NCI-H146 treated with DMSO at 0.1 percent for 48 hours (cell line): ENCODE results near the gene DDX17.

Source experiments
- DNase-seq: peaks from one replicate; lab custom pipeline; 2025; ENCODE audit not compliant: unreplicated experiment; lab: John Stamatoyannopoulos, UW

The DDX17 gene

DNA sequence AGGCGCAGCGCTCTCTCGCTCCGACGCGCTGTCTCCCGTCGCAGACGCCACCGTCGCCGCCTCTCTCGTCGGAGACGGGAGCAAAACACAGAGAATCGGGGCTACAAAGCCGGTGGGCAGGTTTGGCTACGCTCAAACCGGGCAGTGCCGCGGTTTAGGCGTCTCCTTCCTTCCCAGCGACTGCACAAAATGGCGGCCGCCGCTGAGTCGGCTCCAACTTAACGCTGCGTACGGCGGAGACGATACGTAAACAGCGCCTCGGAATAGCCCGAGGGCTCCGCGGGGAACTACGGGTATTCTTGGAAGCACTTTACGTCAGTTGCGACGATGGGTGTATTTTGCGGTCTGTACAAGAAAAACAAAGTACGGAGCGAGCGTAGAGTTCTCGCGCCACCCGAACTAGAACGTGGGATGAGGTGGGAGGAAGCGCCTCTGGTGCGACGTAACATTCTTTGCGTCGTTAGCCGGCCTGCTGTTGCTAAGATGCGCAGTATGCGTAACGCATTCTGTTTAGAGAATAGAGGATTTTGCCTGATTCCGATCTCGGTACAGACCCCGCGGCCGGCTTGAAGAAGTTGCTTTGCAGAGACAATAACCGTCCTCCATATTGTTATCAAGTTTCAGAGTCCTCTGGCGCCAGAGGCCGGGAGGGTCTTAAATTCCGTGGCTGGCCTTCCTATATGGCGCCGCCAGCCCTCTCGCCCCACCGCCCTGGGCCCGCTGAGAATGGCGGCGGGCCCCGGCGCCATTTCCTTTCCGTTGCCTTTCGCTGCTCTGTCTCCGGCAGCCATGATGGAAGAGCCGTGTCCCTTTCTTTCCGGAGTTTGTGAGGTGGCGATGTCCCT lies at the start of gene DDX17:
Gene DDX17 (minus strand): TSS at position 194 of the 845 bp plus-strand sequence.
- peak; percentile 87 for DNase-seq

DNA sequence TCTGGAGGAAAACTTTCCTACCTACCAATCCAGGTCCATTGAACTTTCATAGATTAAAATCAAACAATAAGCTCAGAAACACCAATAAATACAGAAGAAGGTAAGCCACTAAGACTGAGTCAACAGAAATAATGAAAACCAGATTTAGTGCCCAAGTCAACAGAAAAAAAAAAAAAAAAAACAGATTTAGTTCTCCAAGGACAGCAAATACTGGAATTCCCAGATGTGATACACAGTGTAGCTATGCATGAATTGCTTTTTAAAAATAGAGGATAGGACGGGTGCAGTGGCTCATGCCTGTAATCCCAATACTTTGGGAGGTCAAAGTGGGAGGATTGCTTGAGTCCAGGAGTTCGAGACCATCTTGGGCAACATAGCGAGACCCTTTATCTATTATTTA lies 48.2 kb upstream of the DDX17 start:
- no peak for DNase-seq

DNA sequence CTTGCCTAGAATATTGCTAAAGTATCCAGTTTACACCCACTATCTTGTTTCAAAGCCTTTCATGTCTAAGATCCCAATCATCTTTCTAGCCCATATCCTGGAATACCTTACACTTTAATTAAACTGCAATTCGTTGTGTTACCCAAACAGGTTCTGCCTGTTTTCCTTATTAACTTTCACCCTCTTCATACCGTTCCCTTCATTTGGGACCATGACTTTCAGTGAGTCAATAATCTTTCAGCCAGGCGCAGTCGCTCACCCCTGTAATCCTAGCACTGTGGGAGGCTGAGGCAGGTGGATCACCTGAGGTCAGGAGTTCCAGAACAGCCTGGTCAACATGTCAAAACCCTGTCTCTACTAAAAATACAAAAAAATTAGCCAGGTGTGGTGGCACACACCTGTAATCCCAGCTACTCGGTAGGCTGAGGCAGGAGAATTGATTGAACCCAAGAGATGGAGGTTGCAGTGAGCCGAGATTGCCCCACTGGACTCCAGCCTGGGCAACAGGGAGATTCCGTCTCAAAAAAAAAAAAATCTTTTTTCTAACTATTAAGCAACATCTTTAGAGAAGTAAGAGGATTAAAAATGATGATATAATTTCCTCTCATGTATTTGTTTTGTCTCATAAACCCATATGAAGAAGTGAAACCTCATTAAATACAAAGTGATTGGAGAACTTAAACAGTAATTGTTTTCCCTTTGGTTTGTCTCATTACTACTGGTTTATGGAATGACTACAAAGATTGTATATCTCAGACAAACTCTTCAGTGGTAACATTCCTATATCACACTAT lies 43.2 kb upstream of the DDX17 start:
- DNase-seq, result no peak

DNA sequence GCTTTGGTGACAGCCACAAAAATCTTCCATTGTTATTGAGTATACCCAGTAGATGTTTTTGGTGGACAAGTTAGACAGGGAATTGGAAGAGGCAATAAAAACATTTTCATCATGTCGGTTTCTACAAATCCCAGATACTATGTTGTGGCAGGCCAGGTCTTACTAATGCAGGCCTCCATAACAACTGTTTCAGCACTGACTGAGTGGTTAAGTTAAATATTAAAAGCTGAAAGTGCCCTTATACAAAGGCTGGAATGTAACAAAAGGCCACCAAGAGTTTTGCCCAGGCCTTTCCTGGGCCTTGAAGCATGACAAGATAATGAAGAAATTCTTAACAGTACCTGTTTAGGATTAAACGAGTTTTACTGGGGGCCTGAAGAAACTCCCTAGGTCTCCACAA lies 34.6 kb upstream of the DDX17 start:
- DNase-seq, result no peak

DNA sequence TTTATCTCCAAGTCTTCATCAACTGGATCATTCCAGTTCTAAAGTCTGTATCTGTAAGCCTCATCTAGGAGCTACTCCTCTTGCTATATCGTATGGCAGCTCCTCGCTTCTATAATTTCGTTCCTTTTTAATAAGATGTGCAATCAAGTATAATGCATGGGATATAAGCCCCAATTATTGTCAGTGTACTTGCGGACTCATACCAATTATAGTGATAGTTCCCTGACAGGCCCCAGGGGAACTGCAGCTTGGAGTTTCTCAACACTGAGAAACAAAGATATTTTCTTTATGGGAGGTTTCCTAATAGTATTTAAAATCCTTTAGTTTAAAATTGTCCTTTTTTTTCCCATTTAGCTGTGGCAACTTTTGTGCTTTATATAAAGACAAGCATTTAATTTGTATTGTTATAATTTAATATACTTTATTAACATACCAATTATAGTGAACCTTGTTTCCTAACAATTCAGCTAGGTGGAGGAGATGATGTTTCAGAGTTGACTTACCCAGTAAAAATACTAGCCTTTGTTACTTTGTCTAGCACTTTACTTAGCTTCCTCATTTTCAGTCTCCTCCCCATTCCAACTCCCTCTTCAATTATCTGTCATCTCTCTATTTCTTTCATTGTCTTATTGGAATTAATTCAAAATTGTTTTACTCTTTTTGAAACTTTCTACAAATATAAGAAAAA lies 25.3 kb upstream of the DDX17 start:
- DNase-seq, result no peak

DNA sequence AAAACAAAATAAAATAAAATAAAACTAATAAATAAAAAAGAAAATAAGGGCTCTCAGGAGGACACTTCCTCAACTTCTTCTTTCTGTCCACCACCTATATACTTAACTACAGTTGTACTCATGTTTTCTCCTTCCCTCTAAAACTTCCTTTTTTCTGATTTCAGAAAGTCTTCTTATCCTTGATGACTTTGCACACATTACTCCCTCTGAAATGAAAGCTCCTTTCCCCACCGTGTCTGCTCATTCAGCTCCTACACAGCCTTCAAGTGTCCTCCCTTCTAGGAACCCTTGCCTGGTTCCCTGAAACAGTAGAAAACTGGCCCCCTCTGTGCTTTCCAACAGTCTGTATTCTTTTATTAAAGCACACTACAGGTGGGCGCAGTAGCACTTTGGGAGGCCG lies 18.3 kb upstream of the DDX17 start:
- no peak for DNase-seq

DNA sequence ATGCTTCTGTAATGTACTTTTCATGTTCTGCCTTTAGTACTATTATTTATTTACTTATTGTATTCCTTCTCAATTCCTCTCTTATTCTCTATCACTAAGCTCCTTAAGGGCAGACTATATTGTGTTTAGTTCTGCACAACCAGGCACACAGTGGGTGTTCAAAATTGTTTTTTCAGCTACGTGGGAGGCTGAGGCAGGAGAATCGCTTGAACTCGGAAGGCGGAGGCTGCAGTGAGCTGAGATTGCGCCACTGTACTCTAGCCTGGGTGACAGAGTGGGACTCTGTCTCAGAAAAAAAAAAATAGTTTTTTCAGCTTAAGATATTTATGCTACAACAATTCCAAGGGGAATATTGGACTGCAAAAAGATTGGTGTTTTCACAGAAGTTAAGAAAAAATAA lies 17.4 kb upstream of the DDX17 start:
- no peak for DNase-seq

DNA sequence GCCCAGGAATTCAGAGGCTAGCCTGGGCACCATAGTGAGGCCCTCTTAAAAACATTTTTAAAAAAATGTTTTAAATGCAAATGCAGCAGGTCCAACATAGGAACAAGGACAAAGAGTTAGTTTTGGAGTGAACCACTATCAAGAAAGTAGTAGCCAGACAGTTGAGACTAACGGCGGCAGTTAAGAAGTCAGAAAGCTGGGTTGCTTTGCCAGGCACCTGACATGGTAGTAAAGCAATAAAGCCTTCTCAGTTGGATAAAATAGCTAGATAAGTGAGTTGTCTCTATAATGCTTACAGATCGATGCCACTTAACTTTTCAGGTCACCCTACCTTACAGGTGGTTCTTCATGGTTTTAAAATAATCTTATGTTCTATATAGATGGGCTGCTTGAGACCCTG lies 16.9 kb upstream of the DDX17 start:
- DNase-seq, result no peak

DNA sequence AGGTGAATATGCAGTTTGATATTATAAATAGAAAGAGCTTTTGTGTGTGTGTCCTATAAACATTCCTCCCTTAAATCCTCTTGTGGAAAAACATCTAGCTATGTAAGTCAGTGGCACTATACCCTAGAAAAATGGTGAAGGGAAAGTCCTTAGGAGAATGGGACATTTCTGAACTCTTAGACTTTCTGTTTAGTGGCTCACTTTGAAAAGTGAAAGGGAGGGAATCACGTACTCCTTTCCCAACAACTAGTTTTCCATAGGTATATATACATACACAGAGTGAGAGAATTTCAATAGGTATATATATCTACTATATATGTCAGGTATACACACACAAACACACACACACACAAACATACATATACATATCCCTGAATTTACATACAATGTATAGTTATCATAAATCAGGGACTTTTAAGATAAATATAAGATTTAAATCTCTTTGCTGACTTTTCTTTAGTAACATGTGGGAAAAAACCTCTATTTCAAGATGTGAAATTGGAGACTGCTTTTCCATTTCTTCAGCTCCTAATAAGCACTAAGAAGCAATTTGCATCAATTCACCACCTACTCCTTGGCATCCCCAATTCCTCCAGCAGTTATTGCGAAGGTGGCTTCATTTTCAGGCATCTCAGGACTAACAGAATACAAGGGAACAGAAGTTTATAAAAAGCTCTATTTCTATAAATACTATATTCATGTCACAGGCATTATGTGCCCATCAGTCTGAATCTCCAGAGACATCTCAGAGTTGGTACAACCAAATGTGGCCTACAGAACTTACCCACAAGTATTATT lies 13.5 kb upstream of the DDX17 start:
- no peak for DNase-seq

DNA sequence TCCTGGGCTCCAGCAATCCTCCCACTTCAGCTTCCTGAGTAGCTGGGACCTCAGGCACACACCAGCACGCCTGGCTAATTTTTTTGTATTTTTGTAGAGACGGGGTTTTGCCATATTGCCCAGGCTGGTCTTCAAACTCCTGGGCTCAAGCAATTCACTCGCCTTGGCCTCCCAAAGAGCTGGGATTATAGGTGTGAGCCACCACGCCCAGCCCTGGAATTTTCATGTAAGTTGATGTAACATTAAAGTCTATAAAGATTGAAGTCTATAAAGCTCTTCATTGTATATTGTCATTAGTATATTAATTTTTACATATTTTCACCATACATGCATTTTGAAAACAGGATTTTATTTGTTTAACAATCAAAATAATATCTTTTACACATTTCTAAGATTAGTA lies 12.5 kb upstream of the DDX17 start:
- DNase-seq, result no peak

DNA sequence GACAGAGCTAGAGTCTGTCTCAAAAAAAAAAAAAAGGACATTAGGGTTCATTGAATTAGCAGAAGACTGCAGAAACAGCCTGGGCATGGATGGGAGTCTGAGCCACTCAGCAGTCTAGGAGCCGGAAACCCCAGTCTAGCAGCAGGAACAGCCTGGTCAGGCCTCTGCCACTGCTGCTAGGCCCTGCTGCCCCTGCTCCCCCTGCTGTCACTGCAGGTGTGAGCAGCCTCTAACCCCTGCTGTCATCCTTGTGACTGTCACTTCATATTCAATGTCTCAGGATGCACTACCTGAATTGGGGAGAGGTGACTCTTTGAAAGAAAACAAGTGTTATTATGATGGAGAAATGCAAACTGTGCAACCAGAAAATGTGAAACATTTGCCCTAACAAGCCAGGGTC lies 7.0 kb upstream of the DDX17 start:
- no peak for DNase-seq

DNA sequence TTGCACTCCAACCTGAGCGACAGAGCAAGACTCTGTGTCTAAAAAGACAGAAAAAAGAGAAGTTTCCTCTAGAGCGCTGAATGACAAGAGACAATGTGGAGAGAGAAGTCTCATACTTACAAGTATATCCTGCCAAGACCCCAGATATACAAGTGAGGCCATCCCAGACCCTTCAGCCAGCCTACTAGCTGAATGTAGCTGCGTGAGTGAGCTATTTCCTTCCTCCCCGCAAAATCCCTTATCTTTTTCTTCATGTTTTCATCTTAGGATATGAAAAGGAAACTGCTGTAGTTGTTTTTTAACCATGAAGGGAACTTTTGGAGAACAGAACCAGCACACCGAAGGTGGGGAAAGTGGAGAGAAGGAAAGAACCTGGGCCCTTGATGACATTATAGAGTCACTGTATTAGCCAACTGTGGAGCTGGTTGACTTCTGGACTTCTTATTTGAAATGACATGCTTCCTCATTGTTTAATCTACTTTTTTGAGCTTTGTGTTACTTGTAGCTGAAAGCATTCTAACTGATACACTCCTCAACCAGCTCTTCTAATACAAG lies 4.4 kb upstream of the DDX17 start:
- DNase-seq, result no peak

DNA sequence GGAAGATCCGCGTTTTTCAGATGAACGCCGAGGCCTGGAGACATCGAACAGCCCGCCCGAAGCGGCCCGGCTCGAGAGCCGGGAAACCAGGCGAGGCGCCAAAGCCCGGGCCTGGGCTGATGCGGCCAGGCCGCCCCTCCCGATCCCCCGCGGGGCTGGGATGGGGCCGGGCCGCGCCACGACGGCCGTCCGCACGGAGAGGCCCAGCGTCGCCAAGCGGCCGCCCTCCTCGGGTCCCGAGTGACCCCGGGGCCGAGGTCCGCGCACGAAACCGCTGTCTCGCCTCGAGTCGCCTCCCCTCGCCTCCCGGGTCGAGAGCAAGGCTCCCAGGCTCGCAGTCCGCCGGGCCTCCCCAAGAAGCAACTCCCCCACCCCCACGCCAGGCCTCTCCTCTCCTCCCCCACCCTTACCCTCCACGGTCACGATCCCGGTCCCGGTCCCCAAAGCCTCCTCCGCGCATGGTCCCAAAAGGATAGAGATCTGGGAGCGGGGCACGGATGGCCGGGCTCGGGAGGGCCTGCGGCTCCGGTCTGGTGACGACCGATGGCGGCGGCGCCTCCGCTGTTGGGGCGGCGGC lies 482 bp downstream of the DDX17 start:
- no peak for DNase-seq

DNA sequence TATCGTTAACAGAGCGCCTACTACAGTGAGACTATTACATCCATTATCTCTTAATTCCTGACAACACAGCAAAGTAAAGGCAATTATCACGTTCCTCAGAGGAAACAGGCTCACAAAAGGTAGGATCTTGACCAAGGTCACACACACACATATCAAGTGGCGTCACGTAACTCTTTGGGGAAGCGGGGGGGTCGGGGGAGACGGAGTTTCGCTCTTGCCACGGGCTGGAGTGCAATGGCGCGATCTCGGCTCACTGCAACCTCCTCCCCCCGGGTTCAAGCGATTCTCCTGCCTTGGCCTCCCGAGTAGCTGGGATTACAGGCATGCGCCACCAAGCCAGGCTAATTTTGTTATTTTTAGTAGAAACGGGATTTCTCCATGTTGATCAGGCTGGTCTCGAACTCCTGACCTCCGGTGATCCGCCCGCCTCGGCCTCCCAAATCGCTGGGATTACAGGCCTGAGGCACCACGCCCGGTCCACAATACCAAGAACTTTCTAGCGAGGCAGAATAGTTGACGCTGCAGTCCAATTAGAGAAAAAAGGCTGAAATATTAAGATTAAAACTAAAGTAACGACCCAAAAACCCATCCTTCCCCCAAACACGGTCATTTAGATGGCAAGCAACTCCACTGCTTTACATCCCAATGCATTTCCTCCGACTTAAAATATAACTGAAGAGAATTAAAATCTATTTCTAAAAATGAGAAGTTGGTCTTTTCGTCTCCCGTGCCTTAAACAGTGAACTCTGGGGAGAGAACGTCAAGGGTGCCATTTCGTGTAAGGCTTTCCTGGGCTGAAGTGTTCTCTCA lies 1.2 kb downstream of the DDX17 start:
- DNase-seq, result no peak

DNA sequence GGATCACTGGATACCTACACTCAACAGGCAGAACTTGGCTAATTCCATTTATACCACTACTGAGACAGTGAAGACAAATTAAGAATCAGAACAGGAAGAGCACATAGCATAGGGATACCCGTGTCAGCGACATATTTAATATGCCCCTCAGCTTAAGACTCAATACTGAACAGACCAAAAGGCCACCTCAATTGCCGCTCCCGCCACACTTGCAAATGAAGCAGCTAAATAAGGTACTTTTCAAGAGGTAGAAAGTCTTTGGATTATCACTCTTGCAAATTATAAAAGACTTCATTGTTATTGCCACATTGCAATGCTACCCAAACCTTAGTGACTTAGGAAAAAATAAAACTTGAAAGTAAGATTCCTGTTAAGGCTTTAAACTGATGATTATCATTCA lies 3.1 kb downstream of the DDX17 start:
- no peak for DNase-seq

DNA sequence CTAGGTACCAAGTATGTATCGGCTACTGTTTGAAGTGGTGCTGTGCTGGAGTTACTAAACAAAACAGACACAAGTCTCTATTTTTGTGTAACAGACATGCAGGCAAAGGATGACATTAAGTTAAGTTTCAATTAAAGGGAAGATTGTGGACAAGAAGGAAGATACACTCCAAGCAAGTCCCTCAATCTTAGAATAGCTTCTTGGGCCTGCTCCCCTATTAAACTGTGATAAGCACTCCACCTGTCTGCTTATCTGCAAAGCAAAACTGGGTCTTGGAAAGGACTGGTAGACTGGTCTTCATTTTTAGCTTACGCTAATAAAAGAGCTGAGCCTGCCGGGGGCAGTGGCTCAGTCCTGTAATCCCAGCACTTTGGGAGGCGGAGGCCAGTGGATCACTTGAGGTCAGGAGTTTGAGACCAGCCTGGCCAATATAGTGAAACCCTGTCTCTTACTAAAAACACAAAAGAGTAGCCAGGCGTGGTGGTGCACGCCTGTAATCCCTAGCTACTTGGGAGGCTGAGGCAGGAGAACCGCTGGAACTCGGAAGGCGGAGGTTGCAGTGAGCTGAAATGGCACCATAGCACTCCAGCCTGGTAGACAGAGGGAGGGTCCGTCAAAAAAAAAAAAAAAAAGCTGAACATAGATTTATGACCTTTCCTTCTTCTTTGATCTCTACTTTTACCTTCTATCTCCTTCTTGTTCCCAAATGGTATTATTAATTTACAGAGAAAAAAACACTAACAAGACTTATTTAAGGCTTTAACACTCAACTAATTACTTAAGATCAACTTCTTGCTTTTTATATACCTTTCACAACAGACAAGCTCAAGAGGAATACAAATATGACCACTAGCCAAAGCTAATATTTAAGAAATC lies 4.1 kb downstream of the DDX17 start:
- no peak for DNase-seq

DNA sequence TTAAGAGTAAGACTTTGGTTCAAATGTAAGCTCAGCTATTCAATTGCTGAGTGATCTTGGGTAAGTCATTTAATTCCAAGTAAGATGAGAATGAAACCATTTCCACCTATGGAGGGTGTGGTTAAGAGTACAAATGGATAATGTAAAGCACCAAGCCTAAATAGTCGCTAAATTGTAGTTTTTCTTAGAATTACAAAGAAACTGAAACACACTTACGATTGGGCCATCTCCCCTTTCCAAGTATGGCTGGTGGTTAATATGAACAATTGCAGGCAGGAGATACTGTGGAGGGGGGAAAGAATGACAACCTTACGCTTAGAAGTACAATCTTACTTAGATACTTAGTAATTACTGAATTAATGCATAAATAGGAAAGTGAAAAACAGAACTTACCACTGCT lies 8.2 kb downstream of the DDX17 start:
- no peak for DNase-seq

DNA sequence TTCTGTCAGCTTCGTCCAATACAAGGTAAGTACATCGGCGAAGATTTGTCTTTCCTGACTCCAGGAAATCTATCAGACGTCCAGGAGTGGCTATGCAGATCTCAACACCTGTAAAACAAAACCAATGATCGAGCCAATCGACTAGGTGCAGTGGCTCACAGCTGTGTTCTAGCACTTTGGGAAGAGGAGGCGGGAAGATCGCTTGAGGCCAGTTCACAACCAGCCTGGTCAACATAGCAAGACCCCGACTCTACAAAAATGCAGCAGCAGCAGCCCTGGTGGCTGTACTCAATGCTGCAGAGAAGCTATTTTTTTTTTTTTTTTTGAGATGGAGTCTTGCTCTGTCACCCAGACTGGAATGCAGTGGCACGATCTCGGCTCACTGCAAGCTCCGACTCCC lies 11.2 kb downstream of the DDX17 start:
- DNase-seq, result no peak

DNA sequence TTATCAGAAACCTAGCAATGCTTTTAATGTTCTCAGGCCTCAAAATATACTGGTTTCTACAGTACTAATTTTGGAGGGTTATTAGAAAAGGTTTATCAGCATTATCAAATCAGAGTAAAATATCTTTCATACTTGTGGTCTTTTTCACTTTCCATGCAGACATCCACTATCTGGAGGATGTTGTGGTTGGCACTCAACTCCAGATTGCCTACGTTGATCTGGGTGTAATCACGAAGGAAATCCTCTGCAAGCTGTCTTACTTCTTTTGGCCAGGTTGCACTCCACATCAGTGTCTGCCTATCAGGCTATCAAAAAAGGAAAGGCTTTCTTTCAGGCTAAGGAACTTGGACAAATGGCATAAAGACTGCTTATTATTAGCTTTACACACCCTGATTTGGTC lies 11.6 kb downstream of the DDX17 start:
- no peak for DNase-seq
